ENCODE results near the gene TLL1.

TLL1 gene

DNA sequence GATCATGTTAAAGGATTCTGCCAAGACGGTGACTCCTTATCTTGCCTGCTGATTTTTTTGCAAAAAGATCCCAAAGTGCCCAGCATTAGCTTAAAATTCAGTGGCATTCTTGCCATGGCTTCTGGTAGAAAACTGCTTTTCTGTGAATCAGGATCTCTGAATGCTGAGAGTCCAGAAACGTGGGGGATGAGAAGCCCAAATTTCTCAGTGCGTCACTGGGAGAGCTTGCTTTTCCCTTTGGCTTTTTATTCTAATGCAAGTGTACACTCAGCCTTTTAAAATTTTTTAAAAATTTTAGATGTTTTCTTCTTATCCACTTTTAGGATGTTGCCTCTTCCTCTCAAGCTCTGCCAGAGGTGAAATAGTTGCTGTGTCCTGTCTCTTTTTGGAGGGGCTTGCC, 98.4 kb downstream of the TLL1 start:
- H3K4me3 ChIP-seq (ENCODE audit: low read depth, low read length), result no peak overlapping the region
- no peak overlapping the region for H3K27ac ChIP-seq (ENCODE audit: low read depth, low read length)
- no peaks in the 10 kb centered on the region for H3K9me3 ChIP-seq (ENCODE audit: control insufficient read depth, insufficient read depth, low read length)
- H3K9ac ChIP-seq (ENCODE audit: low read depth, low read length), result no peak overlapping the region
- no peaks in the 10 kb centered on the region for H3K27me3 ChIP-seq (ENCODE audit: control insufficient read depth, insufficient read depth, low read length)
- H3K4me1 ChIP-seq (ENCODE audit: control insufficient read depth, insufficient read depth, low read length), result no peaks in the 10 kb centered on the region
- H3K36me3 ChIP-seq (ENCODE audit: control insufficient read depth, insufficient read depth, low read length), result no peaks in the 10 kb centered on the region

DNA sequence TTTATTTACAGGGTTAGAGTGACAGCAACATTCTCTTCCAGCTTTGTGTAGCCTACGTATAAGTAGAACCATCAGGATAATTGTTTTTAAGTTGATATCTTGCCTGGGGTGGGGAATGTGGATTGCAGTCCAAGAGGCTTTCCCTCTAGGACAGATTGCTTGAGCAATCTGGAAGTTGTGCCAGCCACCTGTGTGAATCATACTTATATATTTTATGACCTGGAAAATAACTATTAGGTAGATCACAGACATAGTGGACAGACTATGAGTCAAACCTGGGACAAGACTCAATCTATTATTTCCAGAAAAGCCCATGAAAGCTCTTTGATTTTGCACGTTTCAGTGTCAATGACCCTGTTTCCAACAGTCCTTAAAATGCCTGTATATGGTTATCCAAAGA, 98.9 kb downstream of the TLL1 start:
- Histone ChIP-seq H3K4me3 (ENCODE audit: low read depth, low read length) (no peak overlapping the region), H3K27me3 (ENCODE audit: control insufficient read depth, insufficient read depth, low read length) (no peaks in the 10 kb centered on the region), H3K4me1 (ENCODE audit: control insufficient read depth, insufficient read depth, low read length) (no peaks in the 10 kb centered on the region), H3K9me3 (ENCODE audit: control insufficient read depth, insufficient read depth, low read length) (no peaks in the 10 kb centered on the region), H3K9ac (ENCODE audit: low read depth, low read length) (no peak overlapping the region), H3K36me3 (ENCODE audit: control insufficient read depth, insufficient read depth, low read length) (no peaks in the 10 kb centered on the region), H3K27ac (ENCODE audit: low read depth, low read length) (no peak overlapping the region)

DNA sequence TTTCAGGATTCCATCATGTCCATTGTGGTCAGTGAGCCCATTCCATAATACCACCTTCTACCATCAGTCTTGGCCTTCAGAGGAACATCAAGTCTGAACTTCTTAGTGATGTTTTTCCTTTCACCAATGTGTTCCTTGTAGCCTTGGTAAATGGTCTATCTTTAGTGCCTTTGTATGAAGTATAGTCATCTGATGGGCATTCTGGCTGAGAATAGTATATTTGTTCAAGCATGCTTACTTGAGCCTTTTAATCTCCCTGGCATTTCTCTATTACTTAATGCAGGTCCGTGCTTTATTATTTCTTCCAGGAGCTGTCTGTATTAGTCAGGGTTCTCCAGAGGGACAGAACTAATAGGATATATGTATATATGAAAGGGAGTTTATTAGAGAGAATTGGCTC, 99.7 kb downstream of the TLL1 start:
- Histone ChIP-seq H3K4me3 (ENCODE audit: low read depth, low read length) (no peak overlapping the region), H3K36me3 (ENCODE audit: control insufficient read depth, insufficient read depth, low read length) (no peaks in the 10 kb centered on the region), H3K27ac (ENCODE audit: low read depth, low read length) (no peak overlapping the region)

GRCh38 chr4:165982934-165983333, 109.9 kb downstream of the TLL1 start:
- Histone ChIP-seq H3K27me3 (ENCODE audit: control insufficient read depth, insufficient read depth, low read length) (no peaks in the 10 kb centered on the region), H3K4me1 (ENCODE audit: control insufficient read depth, insufficient read depth, low read length) (peaks cover 16% of the 10 kb centered on the region; the same call in 1 of the 2 replicates), H3K4me3 (ENCODE audit: low read depth, low read length) (no peak overlapping the region), H3K36me3 (ENCODE audit: control insufficient read depth, insufficient read depth, low read length) (no peaks in the 10 kb centered on the region), H3K27ac (ENCODE audit: low read depth, low read length) (no peak overlapping the region), H3K9me3 (ENCODE audit: control insufficient read depth, insufficient read depth, low read length) (no peaks in the 10 kb centered on the region), H3K9ac (ENCODE audit: low read depth, low read length) (no peak overlapping the region)

More for the DNA sequence above, 99.7 kb downstream of the TLL1 start:
- Histone ChIP-seq H3K9ac (ENCODE audit: low read depth, low read length) (no peak overlapping the region), H3K27me3 (ENCODE audit: control insufficient read depth, insufficient read depth, low read length) (no peaks in the 10 kb centered on the region), H3K4me1 (ENCODE audit: control insufficient read depth, insufficient read depth, low read length) (no peaks in the 10 kb centered on the region), H3K9me3 (ENCODE audit: control insufficient read depth, insufficient read depth, low read length) (no peaks in the 10 kb centered on the region)

DNA sequence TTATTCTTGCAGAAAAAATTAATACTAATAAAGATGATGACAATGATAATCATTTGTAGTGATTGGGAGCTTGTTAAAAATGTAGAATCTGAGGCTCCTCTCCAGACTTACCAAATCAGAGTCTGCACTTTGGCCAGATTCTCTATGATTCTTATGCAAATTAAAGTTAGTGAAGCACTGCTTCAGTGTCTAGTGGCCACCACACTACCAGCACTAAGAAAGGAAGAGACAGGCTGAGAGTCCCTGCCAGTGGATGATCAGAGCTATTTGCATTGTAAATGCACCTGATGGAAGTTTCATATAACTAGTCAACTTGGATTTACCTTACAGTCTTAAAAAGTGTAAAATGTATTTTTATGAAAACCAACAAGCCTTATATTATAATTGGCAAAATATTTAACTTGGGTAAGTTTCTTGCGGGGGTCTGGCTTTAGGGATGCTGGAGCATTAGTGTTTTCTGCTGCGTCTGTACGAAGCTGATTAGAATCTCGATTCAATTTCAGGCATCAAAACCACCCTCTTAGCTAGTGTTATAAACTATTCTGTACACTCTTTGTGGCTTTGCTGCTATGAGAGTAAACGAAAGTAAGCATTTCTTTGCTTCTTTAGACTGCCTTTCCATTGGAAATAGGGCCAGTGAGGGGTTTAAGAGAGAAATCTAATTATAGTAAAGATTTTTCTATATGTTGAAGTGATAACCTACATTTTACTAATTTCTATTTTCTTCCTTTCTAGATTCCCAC, 114.1 kb downstream of the TLL1 start:
- Histone ChIP-seq H3K36me3 (ENCODE audit: control insufficient read depth, insufficient read depth, low read length) (no peaks in the 10 kb centered on the region), H3K9ac (ENCODE audit: low read depth, low read length) (no peak overlapping the region), H3K4me3 (ENCODE audit: low read depth, low read length) (no peak overlapping the region), H3K4me1 (ENCODE audit: control insufficient read depth, insufficient read depth, low read length) (peaks cover 13% of the 10 kb centered on the region; the same call in 1 of the 2 replicates), H3K27me3 (ENCODE audit: control insufficient read depth, insufficient read depth, low read length) (no peaks in the 10 kb centered on the region), H3K9me3 (ENCODE audit: control insufficient read depth, insufficient read depth, low read length) (no peaks in the 10 kb centered on the region), H3K27ac (ENCODE audit: low read depth, low read length) (no peak overlapping the region)

DNA sequence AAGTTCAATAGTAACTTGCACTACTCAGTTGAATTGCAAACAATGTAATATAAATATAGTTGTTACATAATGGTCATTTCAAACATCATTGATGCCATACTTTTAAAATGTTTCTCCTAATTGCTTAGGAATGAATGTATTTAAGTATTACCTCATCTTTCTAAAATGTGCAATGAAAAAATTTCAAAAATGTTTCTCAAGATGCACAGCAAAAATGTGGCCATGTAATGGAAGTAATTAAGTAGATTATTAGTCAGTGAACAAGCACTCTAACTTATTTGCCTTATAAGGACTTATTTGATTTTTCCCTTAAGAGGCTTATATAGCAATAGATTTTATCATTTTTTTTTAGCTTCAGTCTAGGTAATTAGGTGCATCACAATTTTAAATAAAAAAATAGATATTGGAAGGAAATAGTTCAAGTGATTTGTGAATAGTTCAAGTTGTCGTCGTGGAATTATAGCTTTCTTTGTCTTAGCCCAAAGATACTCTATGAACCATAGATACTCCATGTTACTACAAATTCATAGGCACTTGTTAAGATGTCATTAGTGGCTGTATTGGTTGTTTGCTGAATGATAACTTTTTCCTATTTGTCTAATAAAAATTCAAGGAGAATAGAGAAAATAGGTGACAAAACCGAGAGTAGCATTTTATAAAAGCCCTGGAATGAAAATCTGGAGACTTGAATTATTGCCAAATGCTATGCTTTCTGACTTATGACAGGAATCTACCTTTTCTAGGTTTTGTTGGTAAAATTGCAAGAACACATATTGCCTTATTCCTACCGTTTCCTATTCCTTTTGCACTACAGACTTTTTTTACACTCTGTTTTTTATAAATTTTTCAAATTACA, 118.5 kb downstream of the TLL1 start:
- no peak overlapping the region for H3K27ac ChIP-seq (ENCODE audit: low read depth, low read length)
- H3K27me3 ChIP-seq (ENCODE audit: control insufficient read depth, insufficient read depth, low read length), result no peaks in the 10 kb centered on the region
- H3K9me3 ChIP-seq (ENCODE audit: control insufficient read depth, insufficient read depth, low read length), result no peaks in the 10 kb centered on the region
- H3K9ac ChIP-seq (ENCODE audit: low read depth, low read length), result no peak overlapping the region
- H3K36me3 ChIP-seq (ENCODE audit: control insufficient read depth, insufficient read depth, low read length), result no peaks in the 10 kb centered on the region
- H3K4me3 ChIP-seq (ENCODE audit: low read depth, low read length), result no peak overlapping the region
- peaks cover 9% of the 10 kb centered on the region; the same call in 1 of the 2 replicates for H3K4me1 ChIP-seq (ENCODE audit: control insufficient read depth, insufficient read depth, low read length)

DNA sequence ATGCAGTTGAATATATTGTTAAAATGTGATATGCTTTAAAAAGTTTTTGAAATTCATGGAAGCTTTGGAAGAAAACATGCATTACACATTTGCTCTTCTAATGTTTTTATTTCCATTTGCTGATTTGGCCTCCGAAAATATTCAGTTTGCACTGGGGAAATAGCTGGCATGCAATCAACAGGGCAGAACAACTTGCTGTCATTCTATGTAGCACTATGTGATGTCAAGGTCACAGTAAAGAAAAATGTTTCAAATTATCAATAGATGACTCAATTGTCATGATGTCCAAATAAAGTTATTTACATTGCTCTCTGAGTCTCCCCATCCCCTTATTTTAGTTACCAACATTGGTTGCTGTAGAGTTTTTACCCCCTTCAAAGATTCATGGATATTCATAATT, 119.2 kb downstream of the TLL1 start:
- H3K9me3 ChIP-seq (ENCODE audit: control insufficient read depth, insufficient read depth, low read length), result no peaks in the 10 kb centered on the region
- no peak overlapping the region for H3K4me3 ChIP-seq (ENCODE audit: low read depth, low read length)
- H3K9ac ChIP-seq (ENCODE audit: low read depth, low read length), result no peak overlapping the region
- H3K4me1 ChIP-seq (ENCODE audit: control insufficient read depth, insufficient read depth, low read length), result peaks cover 2% of the 10 kb centered on the region; the same call in 1 of the 2 replicates
- H3K27me3 ChIP-seq (ENCODE audit: control insufficient read depth, insufficient read depth, low read length), result no peaks in the 10 kb centered on the region
- H3K36me3 ChIP-seq (ENCODE audit: control insufficient read depth, insufficient read depth, low read length), result no peaks in the 10 kb centered on the region
- no peak overlapping the region for H3K27ac ChIP-seq (ENCODE audit: low read depth, low read length)

GRCh38 chr4:165994701-165995100, 121.7 kb downstream of the TLL1 start:
- no peaks in the 10 kb centered on the region for H3K4me1 ChIP-seq (ENCODE audit: control insufficient read depth, insufficient read depth, low read length)
- H3K9ac ChIP-seq (ENCODE audit: low read depth, low read length), result no peak overlapping the region
- H3K27ac ChIP-seq (ENCODE audit: low read depth, low read length), result no peak overlapping the region
- H3K4me3 ChIP-seq (ENCODE audit: low read depth, low read length), result no peak overlapping the region
- no peaks in the 10 kb centered on the region for H3K36me3 ChIP-seq (ENCODE audit: control insufficient read depth, insufficient read depth, low read length)
- H3K9me3 ChIP-seq (ENCODE audit: control insufficient read depth, insufficient read depth, low read length), result no peaks in the 10 kb centered on the region
- H3K27me3 ChIP-seq (ENCODE audit: control insufficient read depth, insufficient read depth, low read length), result no peaks in the 10 kb centered on the region

- H3K27me3 ChIP-seq (ENCODE audit: control insufficient read depth, insufficient read depth, low read length), result no peaks in the 10 kb centered on the region
- H3K9me3 ChIP-seq (ENCODE audit: control insufficient read depth, insufficient read depth, low read length), result no peaks in the 10 kb centered on the region
- H3K27ac ChIP-seq (ENCODE audit: low read depth, low read length), result no peak overlapping the region
- no peaks in the 10 kb centered on the region for H3K4me1 ChIP-seq (ENCODE audit: control insufficient read depth, insufficient read depth, low read length)
- H3K4me3 ChIP-seq (ENCODE audit: low read depth, low read length), result no peak overlapping the region
- H3K36me3 ChIP-seq (ENCODE audit: control insufficient read depth, insufficient read depth, low read length), result no peaks in the 10 kb centered on the region
- no peak overlapping the region for H3K9ac ChIP-seq (ENCODE audit: low read depth, low read length)
Measured at GRCh38 chr4:166003811-166004210, 130.8 kb downstream of the TLL1 start.

GRCh38 chr4:166006217-166006616, 133.2 kb downstream of the TLL1 start:
- no peak overlapping the region for H3K4me3 ChIP-seq (ENCODE audit: low read depth, low read length)
- no peak overlapping the region for H3K9ac ChIP-seq (ENCODE audit: low read depth, low read length)
- no peak overlapping the region for H3K27ac ChIP-seq (ENCODE audit: low read depth, low read length)
- H3K9me3 ChIP-seq (ENCODE audit: control insufficient read depth, insufficient read depth, low read length), result no peaks in the 10 kb centered on the region
- no peaks in the 10 kb centered on the region for H3K36me3 ChIP-seq (ENCODE audit: control insufficient read depth, insufficient read depth, low read length)
- no peaks in the 10 kb centered on the region for H3K4me1 ChIP-seq (ENCODE audit: control insufficient read depth, insufficient read depth, low read length)
- no peaks in the 10 kb centered on the region for H3K27me3 ChIP-seq (ENCODE audit: control insufficient read depth, insufficient read depth, low read length)

GRCh38 chr4:166008510-166008909, 135.5 kb downstream of the TLL1 start:
- H3K4me3 ChIP-seq (ENCODE audit: low read depth, low read length), result no peak overlapping the region
- H3K9me3 ChIP-seq (ENCODE audit: control insufficient read depth, insufficient read depth, low read length), result no peaks in the 10 kb centered on the region
- H3K36me3 ChIP-seq (ENCODE audit: control insufficient read depth, insufficient read depth, low read length), result no peaks in the 10 kb centered on the region
- no peak overlapping the region for H3K27ac ChIP-seq (ENCODE audit: low read depth, low read length)
- no peak overlapping the region for H3K9ac ChIP-seq (ENCODE audit: low read depth, low read length)
- no peaks in the 10 kb centered on the region for H3K4me1 ChIP-seq (ENCODE audit: control insufficient read depth, insufficient read depth, low read length)
- no peaks in the 10 kb centered on the region for H3K27me3 ChIP-seq (ENCODE audit: control insufficient read depth, insufficient read depth, low read length)
